Fibroblast of skin of abdomen (primary cell): ENCODE data around the gene FLII.
"Not testable (repeated sequence)": the region's sequence is repeated elsewhere in the genome, so short reads cannot be mapped to it uniquely, and the experiment has no call there.

Source experiments
- DNase-seq: peaks from one replicate; pipeline ENCODE4 v3.0.0-alpha.2; 2013

FLII gene

GRCh38 chr17:18217412-18218015 lies 41.0 kb downstream of the FLII start:
- DNase-seq = peak; percentile 47

GRCh38 chr17:18216906-18217305 lies 41.6 kb downstream of the FLII start:
- DNase-seq = not testable (repeated sequence)

GRCh38 chr17:18213666-18214270 lies 44.8 kb downstream of the FLII start:
- DNase-seq = no peak

GRCh38 chr17:18208092-18208491 lies 50.4 kb downstream of the FLII start:
- no peak for DNase-seq

GRCh38 chr17:18206962-18207361 lies 51.6 kb downstream of the FLII start:
- DNase-seq = no peak

- DNase-seq = no peak
These were observed 52.7 kb downstream of the FLII start for GRCh38 chr17:18205861-18206260.

GRCh38 chr17:18203308-18203707 lies 55.2 kb downstream of the FLII start:
- DNase-seq = no peak

- no peak for DNase-seq
These were observed 57.4 kb downstream of the FLII start for GRCh38 chr17:18201108-18201507.

GRCh38 chr17:18198530-18198929 lies 60.0 kb downstream of the FLII start:
- DNase-seq = no peak

GRCh38 chr17:18197535-18198194 lies 60.9 kb downstream of the FLII start:
- DNase-seq = no peak

- DNase-seq = no peak
These were observed 63.3 kb downstream of the FLII start for GRCh38 chr17:18195246-18195645.
